DOHH2 (cell line): ENCODE measurements around the gene GALNT9.
"Not testable (repeated sequence)": the region's sequence is repeated elsewhere in the genome, so short reads cannot be mapped to it uniquely, and the experiment has no call there.

Experiments used
- H3F3A ChIP-seq: fragments of 200-600 bp; sonication (generic), shearing (Covaris generic); 2 replicates; pipeline ENCODE4 v1.6.0; 2016; ENCODE audit warnings: antibody characterized with exemption, mild to moderate bottlenecking; ENCODE audit not compliant: control insufficient read depth, insufficient read depth
- H3K27ac ChIP-seq: fragments of 200-600 bp; sonication (generic); 2 replicates; pipeline ENCODE4 v1.5.1; 2014; ENCODE audit warnings: low read depth, mild to moderate bottlenecking, low read length, moderate library complexity
- H3K27me3 ChIP-seq: fragments of 200-600 bp; sonication (generic); 2 replicates; pipeline ENCODE4 v1.6.1; 2014; ENCODE audit warnings: mild to moderate bottlenecking, low read length, mixed read lengths; ENCODE audit not compliant: control insufficient read depth
- H3K36me3 ChIP-seq: fragments of 200-600 bp; sonication (generic); 2 replicates; pipeline ENCODE4 v1.6.1; 2014; ENCODE audit warnings: mild to moderate bottlenecking, low read length, moderate library complexity, mixed read lengths; ENCODE audit not compliant: control insufficient read depth
- H3K4me1 ChIP-seq: fragments of 200-600 bp; sonication (generic); 2 replicates; pipeline ENCODE4 v1.6.1; 2014; ENCODE audit warnings: mild to moderate bottlenecking, low read length, mixed read lengths; ENCODE audit not compliant: control insufficient read depth
- H3K4me2 ChIP-seq: fragments of 200-600 bp; sonication (generic); 2 replicates; pipeline ENCODE4 v1.6.0; 2014; ENCODE audit warnings: mild to moderate bottlenecking, low read length, moderate library complexity
- H3K4me3 ChIP-seq: fragments of 200-600 bp; sonication (generic); 2 replicates; pipeline ENCODE4 v1.5.1; 2014; ENCODE audit warnings: mild to moderate bottlenecking, low read length, mixed read lengths
- H3K79me2 ChIP-seq: fragments of 200-600 bp; sonication (generic); 2 replicates; pipeline ENCODE4 v1.6.1; 2014; ENCODE audit warnings: mild to moderate bottlenecking, low read length, mixed read lengths; ENCODE audit not compliant: control insufficient read depth
- H3K9me2 ChIP-seq: fragments of 200-600 bp; sonication (generic); replicated peaks from 2 replicates; pipeline ENCODE4 v1.6.1; 2014; ENCODE audit warnings: mild to moderate bottlenecking, low read length, mixed read lengths; ENCODE audit not compliant: control insufficient read depth
- H3K9me3 ChIP-seq: fragments of 200-600 bp; sonication (generic); 2 replicates; pipeline ENCODE4 v1.6.1; 2014; ENCODE audit warnings: antibody characterized with exemption, low read length, mixed read lengths; ENCODE audit not compliant: control insufficient read depth, insufficient read depth
- H4K20me1 ChIP-seq: fragments of 200-600 bp; sonication (generic); 2 replicates; pipeline ENCODE4 v1.6.0; 2014; ENCODE audit warnings: low read depth, mild to moderate bottlenecking, antibody characterized with exemption, low read length, moderate library complexity; ENCODE audit not compliant: control insufficient read depth, insufficient read depth
- CTCF ChIP-seq: fragments of 200-600 bp; sonication (generic); IDR thresholded peaks from one replicate; pipeline ENCODE4 v1.5.1; 2014; ENCODE audit warnings: antibody characterized with exemption, mild to moderate bottlenecking, low read depth, low read length; ENCODE audit not compliant: poor library complexity, severe bottlenecking
- EZH2phosphoT487 ChIP-seq: fragments of 200-600 bp; sonication (generic); IDR thresholded peaks from 2 replicates; pipeline ENCODE4 v1.6.1; 2017; ENCODE audit warnings: borderline replicate concordance, mild to moderate bottlenecking, antibody characterized with exemption, low read length, moderate library complexity, mixed read lengths

Gene GALNT9

GRCh38 chr12:132305991-132306884 is 23.2 kb downstream of the GALNT9 start:
- H4K20me1 ChIP-seq, result no peaks in the 10 kb centered on the region
- H3K27me3 ChIP-seq, result no peaks in the 10 kb centered on the region
- H3K9me2 ChIP-seq, result no peaks in the 10 kb centered on the region
- H3K4me3 ChIP-seq, result no peak overlapping the region
- no peak for TF ChIP-seq CTCF
- no peak for TF ChIP-seq EZH2phosphoT487
- no peaks in the 10 kb centered on the region for H3K4me1 ChIP-seq
- H3F3A ChIP-seq, result no peaks in the 10 kb centered on the region
- H3K79me2 ChIP-seq, result no peaks in the 10 kb centered on the region
- H3K4me2 ChIP-seq, result no peak overlapping the region
- no peak overlapping the region for H3K27ac ChIP-seq
- no peaks in the 10 kb centered on the region for H3K36me3 ChIP-seq
- H3K9me3 ChIP-seq, result peaks cover 10% of the 10 kb centered on the region; the same call in 1 of the 2 replicates

- Histone ChIP-seq H3K9me2 (no peaks in the 10 kb centered on the region), H3K36me3 (no peaks in the 10 kb centered on the region), H3K27ac (no peak overlapping the region), H3K4me1 (no peaks in the 10 kb centered on the region), H3K27me3 (no peaks in the 10 kb centered on the region), H3K4me2 (no peak overlapping the region), H3K79me2 (no peaks in the 10 kb centered on the region), H3K9me3 (peaks cover 13% of the 10 kb centered on the region; the same call in 1 of the 2 replicates), H3F3A (no peaks in the 10 kb centered on the region), H4K20me1 (no peaks in the 10 kb centered on the region), H3K4me3 (no peak overlapping the region)
- TF ChIP-seq EZH2phosphoT487, result no peak
- no peak for TF ChIP-seq CTCF
Measured at GRCh38 chr12:132305560-132305966, 23.8 kb downstream of the GALNT9 start.

- not testable (repeated sequence) for H3K36me3 ChIP-seq, H3K27me3 ChIP-seq, H3K79me2 ChIP-seq, H3K4me1 ChIP-seq, H4K20me1 ChIP-seq, H3K4me3 ChIP-seq, H3K27ac ChIP-seq, H3F3A ChIP-seq, H3K9me2 ChIP-seq, H3K4me2 ChIP-seq
- peaks cover 13% of the 10 kb centered on the region; the same call in 1 of the 2 replicates for H3K9me3 ChIP-seq
Measured at GRCh38 chr12:132304866-132305265, 24.5 kb downstream of the GALNT9 start.

DNA sequence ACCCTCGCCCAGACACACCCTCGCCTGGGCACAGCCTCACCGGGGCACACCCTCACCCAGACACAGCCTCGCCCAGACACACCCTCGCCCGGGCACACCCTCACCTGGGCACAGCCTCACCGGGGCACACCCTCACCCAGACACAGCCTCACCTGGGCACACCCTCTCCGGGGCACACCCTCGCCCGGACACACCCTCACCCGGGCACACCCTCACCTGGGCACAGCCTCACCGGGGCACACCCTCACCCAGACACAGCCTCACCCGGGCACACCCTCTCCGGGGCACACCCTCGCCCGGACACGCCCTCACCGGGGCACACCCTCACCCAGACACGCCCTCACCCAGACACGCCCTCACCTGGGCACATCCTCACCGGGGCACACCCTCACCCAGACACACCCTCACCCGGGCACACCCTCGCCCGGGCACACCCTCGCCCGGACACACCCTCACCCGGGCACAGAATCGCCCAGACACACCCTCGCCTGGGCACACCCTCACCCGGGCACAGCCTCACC is 25.5 kb downstream of the GALNT9 start:
- H4K20me1 ChIP-seq, H3K79me2 ChIP-seq, H3K9me2 ChIP-seq, H3K4me3 ChIP-seq, H3F3A ChIP-seq, H3K36me3 ChIP-seq, H3K27me3 ChIP-seq, H3K4me2 ChIP-seq, H3K4me1 ChIP-seq, H3K27ac ChIP-seq: not testable (repeated sequence)
- peaks cover 13% of the 10 kb centered on the region; the same call in 1 of the 2 replicates for H3K9me3 ChIP-seq
